ENCODE measurements around the gene CELSR1. TPM values are rescaled to one million over a fixed set of nuclear protein-coding genes. Genes with fewer than 3 reads are reported as not detected.

The CELSR1 gene
- total RNA-seq: 52.3 and 303 TPM in 2 replicates

GRCh38 chr22:46537225-46537945 is at the start of gene CELSR1:
Gene CELSR1 (minus strand): TSS chr22:46537620. CDS start chr22:46537170, 450 bp downstream.

GRCh38 chr22:46335201-46336118 is 202.0 kb downstream of the CELSR1 start, which contains the start of gene TRMU:
Gene TRMU (plus strand): TSS chr22:46335714. CDS start chr22:46335765, 51 bp downstream.

Other genes starting within 250 kb of the CELSR1 start
- gene GTSE1, start 240.8 kb downstream of the CELSR1 start, total RNA-seq: under 0.01 TPM in 2 replicates
- gene TRMU, start 201.9 kb downstream of the CELSR1 start, total RNA-seq: 17.4 and 34.1 TPM in 2 replicates
- gene GRAMD4, start 82.8 kb upstream of the CELSR1 start, total RNA-seq: 42.7 and 61.3 TPM in 2 replicates
- 27.7 and 32.5 TPM in 2 replicates for gene CERK, start 200.6 kb upstream of the CELSR1 start, total RNA-seq
- 10.6 and 20.5 TPM in 2 replicates for gene TBC1D22A, start 225.0 kb upstream of the CELSR1 start, total RNA-seq